ENCODE measurements around the gene TIMELESS.
"Not testable (repeated sequence)": the region's sequence is repeated elsewhere in the genome, so short reads cannot be mapped to it uniquely, and the experiment has no call there.

TIMELESS gene

GRCh38 chr12:56401612-56402011, 47.6 kb downstream of the TIMELESS start:
- not testable (repeated sequence) for DNase-seq (ENCODE audit: low spot score)

DNA sequence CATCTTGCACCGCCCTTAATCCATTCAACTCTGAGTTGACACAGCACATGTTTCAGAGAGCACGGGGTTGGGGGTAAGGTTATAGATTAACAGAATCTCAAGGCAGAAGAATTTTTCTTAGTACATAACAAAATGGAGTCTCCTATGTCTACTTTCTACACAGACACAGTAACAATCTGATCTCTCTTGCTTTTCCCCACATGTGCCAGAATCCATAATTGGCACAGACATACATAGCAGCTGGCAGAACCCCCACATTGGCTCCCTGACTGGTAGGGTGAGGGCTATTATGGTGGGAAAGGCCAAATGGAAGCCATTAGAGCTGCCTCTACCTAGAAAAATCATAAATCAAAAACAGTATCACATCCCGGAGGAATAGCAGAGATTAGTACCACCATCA, 48.1 kb downstream of the TIMELESS start:
- DNase-seq (ENCODE audit: low spot score) = not testable (repeated sequence)

GRCh38 chr12:56399466-56399865, 49.8 kb downstream of the TIMELESS start:
- not testable (repeated sequence) for DNase-seq (ENCODE audit: low spot score)

DNA sequence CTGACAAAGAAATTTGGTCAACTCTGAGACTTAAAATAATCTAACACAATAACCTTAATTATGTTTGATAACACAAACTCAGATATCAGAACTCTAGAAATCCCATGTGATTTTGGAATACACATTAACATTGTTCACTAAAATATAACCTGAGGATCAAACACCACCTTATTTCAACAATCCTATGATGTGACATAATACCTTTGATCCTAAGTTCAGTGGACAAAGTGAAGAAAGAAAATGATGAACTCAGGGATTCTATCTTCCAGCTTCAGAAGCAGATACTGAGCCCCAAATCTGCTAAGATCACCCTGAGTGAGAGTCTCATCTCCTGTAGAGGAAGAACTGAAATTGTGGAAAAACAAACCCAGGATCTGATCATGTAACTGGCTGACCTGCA, 50.9 kb downstream of the TIMELESS start:
- DNase-seq (ENCODE audit: low spot score) = no peak

- no peak for DNase-seq (ENCODE audit: low spot score)
Measured at GRCh38 chr12:56392331-56392730, 56.9 kb downstream of the TIMELESS start.

GRCh38 chr12:56391721-56392120, 57.5 kb downstream of the TIMELESS start:
- no peak for DNase-seq (ENCODE audit: low spot score)

GRCh38 chr12:56389412-56389811, 59.8 kb downstream of the TIMELESS start:
- no peak for DNase-seq (ENCODE audit: low spot score)

- no peak for DNase-seq (ENCODE audit: low spot score)
Measured at GRCh38 chr12:56387152-56387736, 62.0 kb downstream of the TIMELESS start.

DNA sequence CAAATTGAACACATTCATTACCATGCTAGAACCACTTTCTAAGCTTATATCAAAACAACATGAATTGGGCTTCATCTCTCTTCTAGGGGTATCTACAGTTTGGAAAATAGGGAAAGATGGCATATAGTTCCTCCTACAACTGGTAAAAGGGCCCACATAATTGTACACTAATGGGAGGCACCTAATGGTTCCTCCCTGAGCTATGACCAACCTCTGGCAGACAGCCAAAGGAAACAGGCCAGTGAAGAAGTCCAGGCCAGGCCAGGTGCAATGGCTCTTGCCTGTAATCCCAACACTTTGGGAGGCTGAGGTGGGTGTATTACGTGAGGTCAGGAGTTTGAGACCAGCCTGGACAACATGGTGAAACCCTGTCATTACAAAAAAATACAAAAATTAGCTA, 63.4 kb downstream of the TIMELESS start:
- DNase-seq (ENCODE audit: low spot score) = no peak

DNA sequence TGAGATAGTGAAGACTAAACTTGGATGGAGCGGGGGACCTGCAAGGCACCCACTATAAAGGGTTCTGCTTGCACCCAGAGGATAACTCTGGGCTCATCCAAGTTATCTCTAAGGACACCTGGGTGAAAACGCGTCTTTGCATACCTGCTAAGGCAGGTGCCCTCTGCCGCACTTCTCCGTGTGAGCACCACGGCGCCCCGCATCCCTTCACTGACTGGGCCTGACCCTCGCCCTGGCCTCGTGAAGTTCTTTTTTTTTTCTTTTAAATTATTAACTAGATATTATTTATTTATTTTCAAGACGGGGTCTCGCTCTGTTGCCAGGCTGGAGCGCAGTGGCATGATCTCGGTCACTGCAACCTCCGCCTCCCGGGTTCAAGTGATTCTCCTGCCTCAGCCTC, 66.6 kb downstream of the TIMELESS start:
- no peak for DNase-seq (ENCODE audit: low spot score)

DNA sequence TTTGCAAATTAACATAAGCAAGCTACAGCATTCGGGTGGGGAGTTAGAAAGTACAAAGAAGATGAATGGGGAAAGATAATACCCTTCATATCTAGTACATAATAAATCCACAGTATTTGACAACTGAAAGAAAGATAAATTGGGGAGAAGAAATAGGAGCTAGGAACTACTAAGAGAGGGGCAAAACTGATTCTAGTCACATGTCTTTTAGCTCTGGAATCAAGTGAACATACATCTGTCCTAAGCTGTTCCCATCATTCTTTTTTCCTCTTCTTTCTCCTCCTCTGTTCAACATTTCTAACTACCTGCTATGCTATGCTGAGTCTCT, 71.3 kb downstream of the TIMELESS start:
- DNase-seq (ENCODE audit: low spot score) = no peak

GRCh38 chr12:56377310-56377988, 71.8 kb downstream of the TIMELESS start:
- no peak for DNase-seq (ENCODE audit: low spot score)

GRCh38 chr12:56375598-56376434, 73.4 kb downstream of the TIMELESS start:
- no peak for DNase-seq (ENCODE audit: low spot score)

- DNase-seq (ENCODE audit: low spot score) = no peak
Measured at GRCh38 chr12:56374726-56375597, 74.3 kb downstream of the TIMELESS start.

DNA sequence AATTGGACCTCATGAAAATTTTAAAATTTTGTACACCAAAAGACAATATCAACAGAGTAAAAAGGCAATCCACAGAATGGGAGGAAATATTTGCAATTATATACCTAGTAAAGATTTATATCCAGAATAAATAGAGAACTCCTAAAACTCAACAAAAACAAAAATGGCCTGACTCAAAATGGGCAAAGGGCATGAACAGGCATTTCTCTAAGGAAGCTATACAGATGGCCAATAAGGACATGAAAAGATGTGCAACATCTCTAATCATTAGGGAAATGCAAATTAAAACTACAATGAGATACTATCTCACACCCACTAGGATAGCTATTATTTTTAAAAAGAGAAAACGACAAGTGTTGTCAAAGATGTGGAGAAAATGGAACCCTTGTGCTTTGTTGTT, 75.7 kb downstream of the TIMELESS start:
- DNase-seq (ENCODE audit: low spot score) = no peak

DNA sequence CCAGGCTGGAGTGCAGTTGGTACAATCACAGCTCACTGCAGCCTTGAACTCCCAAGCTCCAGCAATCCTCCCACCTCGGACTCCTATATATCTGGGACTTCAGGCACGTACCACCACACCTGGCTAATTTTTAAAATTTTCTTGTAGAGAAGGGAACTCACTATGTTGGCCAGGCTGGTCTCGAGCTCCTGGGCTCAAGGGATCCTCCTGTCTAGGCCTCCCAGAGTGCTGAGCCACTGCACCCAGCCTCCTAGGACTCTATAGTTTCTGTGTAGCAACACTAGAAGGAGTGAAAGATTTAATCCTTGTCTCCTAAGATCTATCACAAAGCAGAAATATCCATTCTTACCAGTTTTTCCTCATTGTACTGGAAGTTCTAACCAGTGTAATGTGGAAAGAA, 82.3 kb downstream of the TIMELESS start:
- no peak for DNase-seq (ENCODE audit: low spot score)
